Hypothalamus (tissue), 51 donors: ENCODE measurements around the gene POLA2.
"Not testable (repeated sequence)": the region's sequence is repeated elsewhere in the genome, so short reads cannot be mapped to it uniquely, and the experiment has no call there.

ENCODE experiments used
- DNase-seq, 51 donors: peaks; one replicate each; lab custom pipeline; 2025; lab: John Stamatoyannopoulos, UW

POLA2 gene

GRCh38 chr11:65261591-65262380 lies at the start of gene POLA2:
TSS of gene POLA2 (plus strand) at chr11:65261962. CDS start at chr11:65262293, 331 bp downstream.
- DNase-seq = peak; percentile 46 to 95 (median 86)

- DNase-seq = no peak
These were observed 49.4 kb upstream of the POLA2 start for GRCh38 chr11:65212226-65212801.

- peak in 2 of 51 donors; percentile 9 to 14 for DNase-seq
These were observed 48.2 kb upstream of the POLA2 start for GRCh38 chr11:65213322-65214211.

- DNase-seq = no peak
These were observed 47.4 kb upstream of the POLA2 start for GRCh38 chr11:65214212-65214845.

GRCh38 chr11:65215441-65216076 lies 46.2 kb upstream of the POLA2 start:
- DNase-seq = no peak

- no peak for DNase-seq
These were observed 44.9 kb upstream of the POLA2 start for GRCh38 chr11:65216830-65217229.

GRCh38 chr11:65217441-65218423 lies 44.0 kb upstream of the POLA2 start:
- no peak for DNase-seq

- no peak for DNase-seq
These were observed 43.3 kb upstream of the POLA2 start for GRCh38 chr11:65218446-65218845.

GRCh38 chr11:65219930-65220213 lies 41.9 kb upstream of the POLA2 start:
- no peak for DNase-seq

GRCh38 chr11:65221026-65221425 lies 40.7 kb upstream of the POLA2 start:
- no peak for DNase-seq

GRCh38 chr11:65223011-65223410 lies 38.8 kb upstream of the POLA2 start:
- DNase-seq = no peak

GRCh38 chr11:65224930-65225278 lies 36.9 kb upstream of the POLA2 start:
- no peak for DNase-seq

- DNase-seq = peak in 19 of 51 donors; percentile 3 to 53 (median 24)
These were observed 36.3 kb upstream of the POLA2 start for GRCh38 chr11:65225279-65226102.

GRCh38 chr11:65226103-65226442 lies 35.7 kb upstream of the POLA2 start:
- no peak for DNase-seq

- DNase-seq = no peak
These were observed 33.9 kb upstream of the POLA2 start for GRCh38 chr11:65227879-65228278.

GRCh38 chr11:65236194-65237059 lies 25.3 kb upstream of the POLA2 start:
- no peak for DNase-seq

GRCh38 chr11:65238302-65238701 lies 23.5 kb upstream of the POLA2 start:
- not testable (repeated sequence) for DNase-seq

- no peak for DNase-seq
These were observed 20.6 kb upstream of the POLA2 start for GRCh38 chr11:65241134-65241533.
